GF-D8 (cell line): ENCODE results near the gene LINGO4.

Experiments used
- DNase-seq: peaks from one replicate; lab custom pipeline; 2025; lab: John Stamatoyannopoulos, UW

Gene LINGO4

DNA sequence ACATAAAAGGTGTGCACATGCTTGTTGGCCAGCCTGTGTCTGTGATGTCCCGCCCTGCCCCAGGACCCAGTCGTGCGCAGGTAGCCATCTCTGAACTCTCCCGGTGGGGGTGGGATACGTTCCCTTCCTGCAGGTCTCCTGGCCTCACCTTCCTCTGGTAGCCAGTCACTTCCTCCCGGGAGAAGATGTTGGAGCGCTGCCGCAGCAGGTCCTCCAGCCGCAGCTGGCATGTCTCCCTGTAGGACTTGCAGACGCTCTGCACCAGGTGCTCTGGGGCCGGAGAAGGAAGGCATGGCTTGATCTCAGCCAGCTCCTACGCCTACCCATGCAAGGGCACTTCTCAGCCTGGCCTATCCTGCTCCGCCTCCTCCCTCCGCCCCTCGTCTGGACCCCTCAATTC lies 9.2 kb upstream of the LINGO4 start:
- DNase-seq, result no peak

DNA sequence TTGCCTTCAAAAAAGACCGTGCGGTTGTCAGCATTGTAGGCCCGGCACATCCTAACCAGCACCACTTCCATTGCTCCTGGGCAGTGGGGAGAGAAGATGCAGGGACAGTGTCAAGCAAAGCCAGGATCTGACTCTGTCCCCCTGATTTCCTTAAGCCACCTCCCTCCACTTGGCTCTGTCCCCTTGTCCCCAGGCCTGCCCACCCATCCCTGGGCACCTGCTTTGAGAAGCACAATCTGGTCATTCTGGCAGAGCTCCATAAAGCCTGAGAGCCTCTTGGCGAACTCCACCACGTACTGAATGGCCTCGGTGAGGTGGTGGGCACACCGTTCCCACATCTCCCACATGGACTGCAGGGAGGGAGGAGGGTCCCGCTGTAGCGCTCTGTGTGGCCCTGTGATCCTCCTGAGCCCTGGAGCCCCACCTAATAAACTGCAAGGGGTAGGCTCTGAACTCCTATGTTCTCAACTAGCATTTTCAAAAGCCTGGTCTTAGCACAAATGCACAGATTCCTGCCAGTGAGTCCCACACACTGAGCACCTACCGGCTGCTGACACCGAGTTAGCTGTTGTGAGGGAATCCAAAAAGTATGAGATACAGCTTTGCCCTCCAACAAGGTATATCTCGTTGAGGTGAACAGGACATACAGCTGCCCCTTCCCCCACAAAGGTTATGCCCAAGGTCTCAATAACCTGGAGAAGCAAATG lies 8.2 kb upstream of the LINGO4 start:
- no peak for DNase-seq

DNA sequence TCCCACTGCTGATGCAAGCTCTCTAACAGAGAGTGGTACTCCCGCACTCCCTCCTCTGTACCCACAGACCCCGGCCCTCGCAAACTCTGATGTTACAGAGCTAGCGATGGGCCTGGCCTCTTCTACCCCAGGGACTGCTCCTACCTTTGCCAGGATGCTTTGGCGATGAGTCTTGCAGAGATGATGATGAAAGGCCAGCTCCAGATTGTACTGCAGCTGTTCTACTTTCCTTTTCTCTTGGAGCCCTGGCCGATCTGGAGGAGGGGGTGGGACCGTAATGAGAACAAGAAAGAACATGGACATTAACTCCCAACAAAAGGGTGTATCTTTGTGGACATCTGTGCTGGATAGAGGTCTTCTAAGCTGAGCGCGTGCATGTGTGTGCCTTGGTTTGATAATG lies 6.0 kb upstream of the LINGO4 start:
- DNase-seq, result no peak

DNA sequence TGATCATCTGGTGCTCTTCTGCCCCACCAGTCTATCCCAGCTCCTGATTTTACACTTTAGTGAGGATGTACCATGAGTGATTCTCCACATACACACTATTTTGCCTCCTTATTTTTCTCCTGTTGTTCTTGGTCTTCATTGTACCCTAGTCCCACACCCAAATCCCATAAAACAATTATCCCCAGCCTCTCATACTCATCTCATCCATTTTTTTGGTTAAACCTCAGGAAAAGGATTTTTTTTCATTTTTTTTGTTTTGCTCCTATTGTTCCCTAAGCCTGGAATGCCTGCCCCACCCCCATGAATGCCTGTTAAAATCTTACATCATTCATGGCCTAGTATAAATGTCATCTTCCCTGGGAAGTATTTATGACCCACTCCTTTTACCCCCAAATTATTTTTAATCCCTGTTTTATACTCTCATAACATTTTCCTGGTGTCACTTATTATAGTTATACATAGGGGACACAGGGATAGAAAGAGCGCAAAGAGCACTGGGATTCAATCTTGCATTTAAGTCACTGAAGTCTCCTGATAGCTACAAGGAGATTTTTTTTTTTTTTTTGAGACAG lies 4.9 kb upstream of the LINGO4 start:
- no peak for DNase-seq

DNA sequence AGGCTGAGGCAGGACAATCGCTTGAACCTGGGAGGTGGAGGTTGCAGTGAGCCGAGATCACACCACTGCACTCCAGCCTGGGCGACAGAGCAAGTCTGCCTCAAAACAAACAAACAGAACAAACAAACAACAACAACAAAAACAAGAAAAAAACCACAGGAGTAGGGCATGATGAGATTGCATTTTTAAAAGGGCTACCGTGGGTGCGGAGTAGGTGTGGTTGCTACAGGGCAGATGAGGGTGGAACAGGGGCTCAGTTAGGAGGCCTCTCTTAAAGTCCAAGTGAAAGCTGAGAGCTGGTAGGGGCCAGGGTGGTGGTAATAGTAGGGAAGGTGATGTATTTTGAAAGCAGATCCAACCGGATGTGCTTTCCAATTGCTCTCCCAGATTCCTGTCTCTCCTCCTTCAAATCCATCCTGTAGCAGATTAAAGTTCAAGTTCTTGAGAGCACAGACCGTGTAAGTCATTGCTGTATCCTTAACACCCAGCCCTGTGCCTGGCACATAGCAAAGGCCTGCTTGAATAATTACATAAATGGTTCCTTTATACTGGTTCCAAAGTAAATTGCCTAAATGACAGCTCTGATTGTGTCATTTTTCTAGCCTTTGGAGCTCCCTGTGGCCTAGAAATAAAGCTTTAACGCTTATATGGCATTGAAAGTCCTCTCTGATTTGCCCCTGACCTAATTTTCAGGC lies 4.2 kb upstream of the LINGO4 start:
- no peak for DNase-seq

DNA sequence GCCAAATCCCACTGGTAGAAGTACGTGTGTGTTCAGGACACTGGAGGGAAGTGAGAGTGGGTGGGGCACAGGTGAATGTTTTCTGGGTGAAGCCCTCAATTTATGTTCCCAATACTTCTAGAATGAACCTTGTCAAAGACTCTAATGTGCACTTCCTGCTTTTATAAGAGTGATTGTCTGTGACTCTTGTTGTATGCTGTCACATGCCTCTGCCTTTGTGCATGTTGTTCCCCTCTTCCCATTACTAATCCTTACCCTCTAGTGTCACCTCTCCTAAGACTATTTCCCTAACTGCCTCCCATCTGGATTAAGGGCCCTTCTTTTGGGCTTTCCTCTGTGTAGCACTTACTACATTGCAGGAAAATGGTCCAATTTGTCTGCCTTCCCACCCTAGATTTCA lies 2.5 kb upstream of the LINGO4 start:
- DNase-seq, result no peak

DNA sequence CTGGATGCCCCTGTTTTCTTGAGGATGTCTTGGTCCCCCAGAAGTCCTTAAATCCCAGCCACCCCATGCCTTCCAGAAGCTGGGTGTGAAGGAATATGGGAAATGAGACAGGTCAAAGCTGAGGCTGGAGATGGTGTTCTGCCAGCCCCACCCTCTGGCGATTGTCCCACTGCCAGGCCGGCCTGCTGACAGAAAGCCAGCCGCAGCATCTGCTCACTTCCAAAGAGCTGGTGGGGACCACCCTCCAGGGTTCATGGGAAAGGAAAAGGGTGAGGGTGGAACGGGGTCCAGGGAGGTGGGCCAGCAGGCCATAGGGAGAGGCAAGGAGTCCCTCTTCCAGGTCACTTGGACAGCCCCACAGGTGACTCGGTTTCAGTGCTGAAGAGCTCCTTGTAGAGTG lies 1.9 kb upstream of the LINGO4 start:
- DNase-seq, result no peak

DNA sequence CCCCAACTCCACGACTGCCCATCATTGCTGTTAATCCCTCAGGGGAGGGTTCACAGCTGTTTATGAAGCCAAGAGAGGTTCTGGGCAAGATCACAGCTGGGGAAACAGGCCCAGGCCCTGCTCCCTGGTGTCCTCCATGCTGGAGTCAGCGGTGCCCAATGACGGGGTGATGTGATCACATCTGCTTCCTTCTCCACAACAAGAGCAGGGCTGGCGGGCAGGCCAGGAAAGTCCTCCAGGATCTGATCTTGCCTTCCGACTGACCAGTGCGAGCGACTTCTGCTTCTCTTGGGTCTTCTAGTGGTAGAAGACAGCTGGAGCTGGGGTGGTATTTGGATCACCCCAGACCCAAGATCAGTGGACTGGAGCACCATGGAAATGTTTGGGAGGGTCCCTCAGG lies 951 bp upstream of the LINGO4 start:
- no peak for DNase-seq

DNA sequence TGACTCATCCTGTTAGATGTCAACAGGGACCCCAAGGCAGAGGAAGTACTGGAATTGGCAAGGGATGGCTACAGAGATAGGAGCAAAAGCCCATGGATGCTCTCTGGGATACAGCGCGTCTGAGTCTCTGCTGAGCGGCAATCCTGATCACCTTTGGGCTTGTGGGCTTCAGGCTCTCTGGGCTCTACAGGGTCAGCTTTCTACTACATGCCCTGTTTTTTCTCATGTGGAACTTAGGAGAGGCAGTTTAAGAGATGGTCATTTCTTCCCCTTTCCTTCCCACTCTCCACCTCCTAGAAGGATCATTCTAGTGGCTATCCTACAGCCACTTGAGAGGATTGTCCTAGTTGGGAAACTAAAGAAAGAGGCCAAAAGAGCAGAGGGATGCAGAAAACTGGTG lies 1.3 kb downstream of the LINGO4 start:
- DNase-seq, result no peak

DNA sequence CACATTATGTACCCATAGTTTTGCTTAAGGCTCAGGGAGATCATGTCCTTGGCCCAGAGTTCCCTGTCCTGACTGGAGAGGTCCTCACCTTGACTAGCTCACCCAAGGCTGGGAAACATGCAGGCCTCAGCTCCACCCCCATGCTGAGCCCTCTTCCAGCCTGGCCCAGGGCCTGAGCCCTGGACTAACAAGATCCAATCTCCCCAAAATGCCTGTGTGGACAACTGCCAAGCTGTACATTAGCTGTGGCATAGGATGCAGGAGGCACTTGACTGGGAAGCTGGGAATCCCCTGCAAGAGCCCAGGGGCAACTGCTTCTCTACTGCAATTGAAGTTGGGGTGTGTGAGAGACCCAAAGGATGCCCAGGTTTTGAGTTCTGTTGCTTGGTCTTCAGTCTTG lies 2.1 kb downstream of the LINGO4 start:
- DNase-seq, result no peak

DNA sequence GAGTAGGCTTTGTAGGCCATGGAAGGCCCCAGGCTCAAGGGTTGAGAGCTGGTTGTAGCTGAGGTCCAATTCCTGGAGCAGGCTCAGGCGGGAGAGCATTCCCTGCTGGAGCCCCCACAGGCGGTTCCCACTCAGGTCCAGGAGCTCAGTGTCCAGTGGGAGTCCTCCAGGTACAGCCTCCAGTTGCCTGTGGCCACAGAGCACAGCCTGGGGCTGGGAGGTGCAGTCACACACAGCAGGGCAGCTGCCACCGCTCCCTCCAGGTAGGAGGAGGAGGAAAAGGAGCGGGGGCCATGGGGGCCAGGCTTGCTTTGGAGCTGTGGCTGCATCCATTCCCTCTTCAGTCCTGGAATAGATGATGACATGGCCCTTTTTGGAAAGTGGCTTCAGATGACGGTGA lies 2.8 kb downstream of the LINGO4 start:
- no peak for DNase-seq

DNA sequence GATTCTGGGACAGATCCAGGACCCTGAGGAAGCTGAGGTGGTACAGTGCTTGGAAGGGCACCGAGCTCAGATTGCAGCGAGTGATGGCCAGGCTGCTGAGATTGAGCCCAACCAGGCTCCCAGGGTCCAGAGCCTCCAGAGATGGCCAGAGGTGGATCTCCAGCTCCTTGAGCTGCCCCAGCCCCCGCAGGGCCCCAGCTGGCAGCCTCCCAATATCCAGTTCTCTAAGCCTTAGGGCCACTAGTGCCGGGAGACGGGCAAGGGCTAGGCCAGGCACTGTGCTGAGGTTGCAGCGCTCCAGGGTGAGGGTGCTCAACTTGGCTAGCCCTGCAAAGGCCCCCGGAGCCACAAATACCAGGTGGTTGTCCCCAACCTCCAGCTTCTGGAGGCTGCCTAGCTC lies 3.4 kb downstream of the LINGO4 start:
- DNase-seq, result no peak

DNA sequence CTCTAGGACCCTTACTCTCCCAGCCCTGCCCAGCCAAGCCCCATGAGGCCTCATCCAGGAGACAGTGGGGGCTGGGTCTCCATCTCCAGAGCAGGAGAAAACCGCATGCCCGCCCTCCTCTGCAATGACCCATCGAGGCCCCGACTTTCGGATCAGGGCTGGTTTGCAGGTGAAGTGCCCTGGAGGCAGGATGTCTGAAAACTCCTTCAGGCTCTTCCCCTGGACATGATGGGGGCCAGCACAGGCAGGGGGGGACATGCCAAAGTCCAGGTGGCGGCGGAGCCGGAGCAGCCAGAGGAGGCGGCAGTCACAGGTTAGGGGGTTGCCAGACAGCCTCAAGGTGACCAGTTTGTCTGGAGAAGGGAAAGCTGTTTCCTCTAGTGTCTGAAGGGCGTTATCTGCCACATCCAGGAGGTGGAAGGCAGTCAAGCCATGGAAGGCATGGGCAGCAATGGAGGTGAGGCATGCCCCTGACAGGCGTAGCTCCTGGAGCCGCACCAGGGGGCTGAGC lies 3.9 kb downstream of the LINGO4 start:
- no peak for DNase-seq

DNA sequence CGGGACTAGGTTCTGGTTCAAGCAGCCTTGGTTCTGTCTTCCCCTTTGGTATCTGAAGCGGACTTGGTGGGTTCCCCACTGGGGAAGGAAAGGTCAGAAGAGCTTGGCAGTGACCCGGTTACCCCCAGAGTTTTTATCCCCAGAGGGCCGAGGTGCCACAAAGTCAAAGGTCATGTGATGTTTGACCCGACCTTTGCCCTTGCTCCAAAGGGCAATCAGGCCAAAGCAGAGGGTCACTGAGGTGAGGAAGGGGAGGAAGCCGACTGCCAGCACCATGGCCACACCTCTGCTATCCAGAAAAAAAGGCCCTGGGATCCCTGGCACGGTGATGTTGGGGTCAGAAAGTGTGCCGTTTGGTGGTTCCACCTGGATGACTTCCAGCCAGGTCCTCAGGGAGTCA lies 4.4 kb downstream of the LINGO4 start:
- no peak for DNase-seq

DNA sequence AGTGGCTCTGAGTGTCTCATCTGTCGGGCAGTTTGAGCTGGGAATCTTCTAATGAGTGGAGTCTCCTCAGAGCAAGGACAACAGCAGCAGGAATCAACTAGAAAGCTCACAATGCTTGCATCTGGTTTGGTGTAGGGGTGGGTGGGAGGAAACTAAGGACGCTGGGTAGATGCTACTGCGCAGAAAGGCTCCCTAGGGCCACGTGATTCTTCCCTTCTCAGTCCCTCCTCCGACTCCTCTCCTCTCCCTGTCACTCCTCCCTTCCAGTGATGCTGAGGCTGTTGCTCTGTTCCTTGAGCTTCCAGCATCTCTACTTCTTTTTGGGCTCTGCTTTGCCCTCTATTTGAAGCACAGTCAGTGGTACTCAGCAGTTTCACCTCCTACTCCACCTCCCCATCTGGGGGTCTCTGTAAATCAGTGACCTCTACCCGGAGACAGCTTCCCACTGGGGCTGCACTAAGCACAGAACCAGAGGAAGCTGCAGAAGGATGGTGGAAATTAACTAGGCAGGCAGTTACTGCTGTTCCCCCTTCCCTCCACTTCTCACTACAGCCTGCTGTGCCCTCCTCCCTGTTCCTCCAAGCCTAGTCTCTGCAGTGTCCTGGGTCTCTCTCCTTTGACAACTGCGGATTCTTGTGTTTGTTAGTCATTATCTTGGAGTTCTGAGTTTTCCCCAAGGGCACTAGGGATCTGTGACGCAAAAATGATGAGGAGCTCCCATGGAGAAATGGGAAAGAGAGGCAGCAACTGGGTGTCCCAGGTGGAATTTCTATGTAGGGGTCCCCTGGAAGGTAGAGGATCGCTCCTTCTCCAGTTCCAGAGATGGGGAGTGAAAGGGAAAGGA lies 5.8 kb downstream of the LINGO4 start:
- no peak for DNase-seq

DNA sequence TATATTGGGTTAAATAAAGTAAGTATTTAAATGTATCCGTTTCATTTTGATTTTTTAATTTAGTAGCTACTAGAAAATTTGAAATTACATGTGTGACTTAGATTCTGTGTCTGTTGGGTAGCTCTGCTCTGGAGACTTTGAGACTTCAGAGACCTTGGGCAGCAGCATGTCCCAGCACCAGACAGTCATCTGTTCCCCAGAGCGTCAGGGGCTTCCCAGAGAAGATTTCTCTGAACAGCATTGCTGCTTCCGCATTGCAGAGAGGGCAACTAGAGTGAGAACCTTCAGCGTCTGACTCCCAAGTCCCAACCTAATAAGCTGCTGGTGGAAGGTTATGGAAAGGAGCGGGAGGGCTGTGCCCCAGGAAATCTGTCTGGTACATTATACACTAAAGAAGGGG lies 6.6 kb downstream of the LINGO4 start:
- no peak for DNase-seq

DNA sequence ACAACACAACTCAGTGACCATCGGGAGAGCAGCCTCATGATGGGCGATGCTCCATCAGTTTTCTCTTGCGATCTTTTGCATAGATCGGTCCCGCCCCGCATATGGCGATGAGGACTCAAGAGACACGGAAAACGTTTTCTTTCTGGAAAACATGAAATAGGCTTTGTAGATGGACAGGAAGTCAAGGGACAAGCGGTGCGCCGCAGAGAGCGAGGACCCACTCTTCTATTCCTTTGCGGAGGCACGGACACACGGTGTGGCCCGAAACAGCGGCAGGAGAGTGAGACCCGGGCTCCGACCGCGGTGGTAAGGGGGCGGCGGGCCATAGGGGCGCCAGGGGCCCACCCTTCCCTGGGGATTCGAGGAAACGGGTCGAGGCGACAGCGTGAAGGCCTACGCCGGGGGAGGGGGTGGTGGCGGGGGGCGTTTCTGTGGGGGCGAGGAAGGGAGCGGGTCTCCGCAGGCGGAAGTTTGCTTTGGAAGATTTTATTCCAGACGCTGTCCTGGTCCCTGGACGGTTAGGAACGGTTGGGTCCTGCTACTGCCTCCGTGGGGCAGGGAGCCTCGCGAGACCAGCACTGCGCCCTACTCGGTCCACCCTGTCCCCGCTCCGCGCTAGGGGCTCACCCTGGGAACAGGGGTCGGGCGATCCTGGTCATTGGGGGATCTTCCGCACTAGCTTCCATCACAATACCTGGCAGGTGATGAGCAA lies 14.1 kb downstream of the LINGO4 start:
- DNase-seq, result no peak

DNA sequence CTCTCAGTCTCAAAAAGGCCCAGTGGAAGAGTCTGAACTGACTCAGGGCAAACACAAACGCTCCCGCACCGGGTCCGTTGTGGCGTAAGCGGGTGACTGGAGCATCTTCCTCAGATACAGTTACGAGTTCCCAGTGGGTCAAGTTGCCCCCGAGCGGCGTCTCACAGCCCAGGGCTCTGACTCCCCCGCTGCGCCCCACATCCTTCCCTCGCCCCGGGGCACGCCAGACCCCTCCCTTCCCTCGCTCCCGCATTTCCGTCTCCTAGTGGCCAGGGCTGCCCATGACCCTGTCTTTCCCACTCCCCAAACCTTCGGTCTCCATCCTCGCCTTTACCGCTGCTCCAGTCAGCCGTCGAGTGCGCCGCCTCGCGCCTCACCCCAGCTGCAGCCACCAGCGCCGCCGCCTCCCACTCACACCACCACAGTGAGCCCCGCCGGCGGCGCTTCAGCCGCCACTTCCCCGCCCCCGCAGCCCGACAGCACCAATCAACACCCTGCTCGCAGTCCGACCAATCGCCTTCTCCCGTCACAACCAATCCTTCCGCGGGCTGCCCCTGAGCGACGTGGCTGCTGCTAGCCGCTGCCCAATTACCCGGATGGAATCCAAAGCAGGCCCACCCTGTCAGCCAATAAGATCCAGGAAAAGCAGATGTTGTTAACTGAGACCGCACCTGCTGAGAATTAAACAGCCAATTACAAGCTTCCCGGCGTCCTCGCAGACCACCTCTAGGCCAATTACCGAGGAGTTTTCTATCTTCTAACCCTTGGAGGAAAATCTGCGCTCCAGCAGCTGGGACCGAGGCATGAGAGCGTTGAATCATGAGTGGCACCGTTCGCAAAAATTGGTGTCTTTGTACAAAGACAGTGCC lies 14.9 kb downstream of the LINGO4 start, which contains the start of gene TDRKH:
Gene TDRKH (minus strand): TSS at position 430 of the 869 bp plus-strand sequence. CDS start 7,478 bp downstream, outside the sequence.
- DNase-seq, result peak; percentile 96

DNA sequence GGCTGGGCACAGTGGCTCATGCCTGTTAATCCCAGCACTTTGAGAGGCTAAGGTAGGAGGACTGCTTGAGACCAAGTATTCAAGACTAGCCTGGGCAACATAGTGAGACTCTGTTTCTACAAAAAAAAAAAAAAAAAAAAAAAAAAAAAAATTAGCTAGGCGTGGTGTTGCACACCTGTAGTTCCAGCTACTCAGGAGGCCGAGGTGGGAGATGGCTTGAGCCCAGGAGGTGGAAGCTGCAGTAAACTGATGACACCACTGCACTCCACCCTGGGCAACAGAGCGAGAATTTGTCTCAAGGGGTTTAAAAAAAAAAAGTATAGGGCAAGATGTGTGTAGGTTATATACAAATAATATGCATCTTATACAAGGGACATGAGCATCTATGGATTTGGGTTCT lies 17.5 kb downstream of the LINGO4 start:
- DNase-seq, result no peak

DNA sequence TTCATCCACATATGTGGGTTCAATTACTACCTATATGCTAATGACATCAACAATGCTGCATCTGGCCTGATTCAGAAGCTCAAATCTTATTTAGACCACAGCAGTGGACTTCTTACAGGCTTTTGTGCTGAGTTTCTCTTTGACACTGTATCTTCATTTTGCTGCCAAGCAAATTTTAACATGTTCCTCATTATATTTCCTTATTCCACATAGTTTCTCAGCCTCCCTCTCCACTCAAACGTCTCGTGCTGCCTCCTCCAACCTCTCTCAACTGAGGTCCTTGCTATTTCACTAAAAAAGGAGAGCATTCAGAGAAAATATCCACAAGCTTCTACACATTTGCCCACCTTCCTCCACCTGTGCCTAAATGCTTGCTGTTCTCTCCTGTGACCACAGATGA lies 21.4 kb downstream of the LINGO4 start:
- no peak for DNase-seq

DNA sequence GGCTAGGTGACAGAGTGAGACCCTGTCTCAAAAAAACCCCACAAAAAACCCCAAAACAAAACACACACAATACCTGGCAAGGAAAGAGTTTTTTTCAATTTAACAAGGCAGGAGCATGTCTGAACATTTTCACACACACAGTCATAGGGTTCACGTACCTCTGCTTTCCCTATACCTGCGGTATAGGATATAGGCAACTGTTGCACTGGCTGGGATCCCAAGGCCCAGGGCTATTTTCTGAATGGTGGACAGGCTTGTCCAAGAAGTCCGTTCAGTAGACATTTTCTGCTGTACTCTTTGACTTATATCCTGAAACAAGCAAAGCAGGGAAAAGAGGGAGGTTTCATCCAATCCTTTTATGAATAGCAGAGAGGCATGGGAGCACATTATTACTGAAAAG lies 22.5 kb downstream of the LINGO4 start:
- DNase-seq, result no peak
